GM21529 (cell line): Measurements from ENCODE around the gene ABI1.

Experiments used
- ATAC-seq: cut with Tn5 transposase; IDR thresholded peaks from one replicate; pipeline ENCODE4 v1.9.1; 2021; ENCODE audit not compliant: unreplicated experiment

The ABI1 gene

GRCh38 chr10:26721561-26721960 is 139.2 kb downstream of the ABI1 start:
- ATAC-seq = no peak

GRCh38 chr10:26717476-26717875 is 143.3 kb downstream of the ABI1 start:
- no peak for ATAC-seq

GRCh38 chr10:26715137-26715487 is 145.6 kb downstream of the ABI1 start:
- no peak for ATAC-seq

- no peak for ATAC-seq
Measured at GRCh38 chr10:26714415-26715136, 146.2 kb downstream of the ABI1 start.

GRCh38 chr10:26711324-26711723 is 149.4 kb downstream of the ABI1 start:
- no peak for ATAC-seq

- no peak for ATAC-seq
Measured at GRCh38 chr10:26706936-26707335, 153.8 kb downstream of the ABI1 start.

GRCh38 chr10:26706206-26706605 is 154.6 kb downstream of the ABI1 start:
- no peak for ATAC-seq

GRCh38 chr10:26703974-26704373 is 156.8 kb downstream of the ABI1 start:
- no peak for ATAC-seq

GRCh38 chr10:26703096-26703495 is 157.7 kb downstream of the ABI1 start:
- no peak for ATAC-seq

GRCh38 chr10:26700884-26701630 is 159.7 kb downstream of the ABI1 start:
- no peak for ATAC-seq

- no peak for ATAC-seq
Measured at GRCh38 chr10:26699631-26700030, 161.1 kb downstream of the ABI1 start.

GRCh38 chr10:26698909-26699308 is 161.8 kb downstream of the ABI1 start:
- ATAC-seq = no peak

- peak; percentile 1 for ATAC-seq
Measured at GRCh38 chr10:26697922-26698608, 162.7 kb downstream of the ABI1 start.

- peak; percentile 81 for ATAC-seq
Measured at GRCh38 chr10:26697163-26697921, 163.4 kb downstream of the ABI1 start, which contains the start of gene PDSS1. TSS of gene PDSS1 (plus strand) at chr10:26697701. CDS start at chr10:26697712, 11 bp downstream.

- no peak for ATAC-seq
Measured at GRCh38 chr10:26696786-26697162, 164.0 kb downstream of the ABI1 start.
